Cardiac fibroblast (primary cell): ENCODE data around the gene BCOR.

ENCODE experiments used
- DNase-seq, 2 donors: peaks; one replicate each; pipeline versions ENCODE4 v3.0.0 to v3.0.0-alpha.2; 2010; ENCODE audit warnings: low read depth in 2 of 2
- H3K4me3 ChIP-seq, 2 donors: replicated peaks in 1 of 2; 1 replicate in 1 of 2; 2 replicates in 1 of 2; pipeline ENCODE4 v1.5.1; 2011; ENCODE audit warnings: low read depth in 2 of 2, low read length in 2 of 2, mild to moderate bottlenecking in 2 of 2, moderate library complexity in 1 of 2
- CTCF ChIP-seq: IDR thresholded peaks from one replicate; pipeline ENCODE4 v1.5.1; 2011; ENCODE audit warnings: low read depth, mild to moderate bottlenecking, low read length, inconsistent platforms

The BCOR gene

GRCh38 chrX:40009890-40010289 lies 87.9 kb downstream of the BCOR start:
- no peak for TF ChIP-seq CTCF
- no peak for DNase-seq
- no peak overlapping the region for H3K4me3 ChIP-seq

DNA sequence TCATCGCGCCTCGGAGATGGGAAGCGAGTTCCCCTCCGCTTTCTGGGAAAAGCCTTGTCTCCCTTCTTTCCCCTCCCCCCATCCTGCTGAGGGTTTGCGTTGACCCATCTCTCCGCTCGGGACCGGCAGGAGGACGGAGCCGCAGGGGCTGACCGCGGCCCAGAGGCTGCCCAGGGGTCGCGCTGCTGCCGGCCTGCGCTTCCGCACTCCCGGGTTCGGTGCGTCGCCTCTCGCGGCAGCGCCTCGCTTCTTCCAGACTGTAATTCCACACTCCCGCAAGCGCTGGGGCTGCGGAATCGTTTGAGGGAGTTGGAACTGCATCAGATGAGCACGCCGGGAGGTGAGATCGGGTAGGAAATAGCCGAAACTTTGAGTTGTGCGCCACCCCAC lies 88.3 kb downstream of the BCOR start:
- no peak for TF ChIP-seq CTCF
- H3K4me3 ChIP-seq: no peak overlapping the region
- DNase-seq: no peak

- TF ChIP-seq CTCF: no peak
- peak; percentile 12 to 13 for DNase-seq
- no peak overlapping the region for H3K4me3 ChIP-seq
Measured at GRCh38 chrX:40008791-40009461, 88.8 kb downstream of the BCOR start.

GRCh38 chrX:40007756-40008705 lies 89.7 kb downstream of the BCOR start:
- no peak overlapping the region for H3K4me3 ChIP-seq
- DNase-seq: no peak
- TF ChIP-seq CTCF: no peak

GRCh38 chrX:40007131-40007755 lies 90.5 kb downstream of the BCOR start:
- TF ChIP-seq CTCF: no peak
- H3K4me3 ChIP-seq: no peak overlapping the region

DNA sequence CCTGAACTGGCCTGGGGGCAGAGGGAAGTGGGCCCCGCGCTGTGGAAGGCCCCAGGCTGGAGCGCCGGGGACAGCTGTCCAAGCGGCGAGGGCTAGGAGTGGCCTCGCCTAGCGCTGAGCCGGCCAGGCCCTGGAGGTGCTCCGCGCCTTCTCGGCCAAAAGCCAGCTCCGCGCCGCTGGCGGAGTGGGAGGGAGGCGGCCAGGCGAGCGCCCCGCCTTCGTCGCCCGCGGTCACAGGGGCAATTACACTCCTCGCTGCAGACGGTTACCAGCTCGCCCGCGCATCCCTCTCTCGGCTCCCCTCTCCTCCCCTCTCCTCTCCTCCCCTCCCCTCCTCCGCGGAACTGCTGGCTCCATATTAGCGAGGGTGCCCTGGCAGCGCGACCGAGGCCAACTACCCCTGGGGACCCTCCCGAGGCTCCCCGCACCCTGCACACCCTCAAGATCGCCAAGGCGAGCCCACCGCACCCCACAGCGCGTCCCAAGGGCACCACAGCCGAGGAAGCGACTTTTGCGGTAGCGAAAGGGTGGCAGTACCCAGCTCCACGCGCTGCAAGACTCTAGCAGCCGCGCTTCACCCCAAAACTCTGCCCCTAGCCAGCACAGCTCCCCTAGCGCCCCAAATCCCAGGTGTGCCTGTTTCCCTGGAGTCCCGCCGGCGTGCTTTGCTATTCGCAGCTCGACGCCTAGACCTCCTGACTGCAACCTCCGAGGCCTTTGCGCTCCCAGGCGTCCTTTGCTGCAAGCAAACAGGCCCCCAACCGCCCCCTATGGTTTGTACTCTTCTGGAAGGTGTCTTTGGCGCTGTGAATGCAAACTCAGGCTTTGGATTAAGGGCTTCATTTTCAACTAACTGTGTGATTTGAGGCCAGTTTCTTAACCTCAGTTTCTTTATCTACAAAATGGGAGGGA lies 91.4 kb downstream of the BCOR start:
- no peak for TF ChIP-seq CTCF
- no peak overlapping the region for H3K4me3 ChIP-seq
- peak in 1 of 2 donors; percentile 31 for DNase-seq

More at GRCh38 chrX:40007131-40007755, 90.5 kb downstream of the BCOR start:
- no peak for DNase-seq
